GM12878 (cell line): ENCODE data around the gene ZNF532. TPM values are rescaled to one million over a fixed set of nuclear protein-coding genes. Genes with fewer than 3 reads are reported as not detected.

Experiments
- ATAC-seq: fragments of 200-7000 bp; cut with Tn5 transposase; 3 replicates; pipeline ENCODE4 v1.9.1; 2020; ENCODE audit warnings: mild to moderate bottlenecking, moderate library complexity
- BruUV-seq: library from RNA; stranded (reverse); fragments of 400-500 nt; replicated peaks from 2 replicates; lab custom pipeline; 2021; lab: Mats Ljungman, UMichigan
- CTCF ChIA-PET: fragments of 300-600 bp; sonication (Branson Sonifier 250); formaldehyde crosslinking; extraction: SDS; loops from one replicate; lab custom pipeline; 2021; ENCODE audit warnings: inconsistent platforms; lab: Yijun Ruan, JAX
- POLR2A ChIA-PET: fragments of 350-600 bp; formaldehyde crosslinking; extraction: SDS; loops from one replicate; lab custom pipeline; 2021; ENCODE audit warnings: inconsistent platforms; lab: Charles Lee
- RAD21 ChIA-PET: fragments of 300-600 bp; sonication (Branson Sonifier 250); formaldehyde crosslinking; loops from one replicate; lab custom pipeline; 2023; ENCODE audit warnings: antibody characterized with exemption; ENCODE audit not compliant: unreplicated experiment; lab: Charles Lee
- SMC1A ChIA-PET: fragments of 300-600 bp; sonication (Branson Sonifier 250); formaldehyde crosslinking; loops from one replicate; lab custom pipeline; 2023; ENCODE audit not compliant: unreplicated experiment, uncharacterized antibody; lab: Charles Lee
- DNase-seq: peaks from one replicate; pipeline ENCODE4 v3.0.0-alpha.2; 2011; ENCODE audit warnings: low read depth, low spot score
- FAIRE-seq: peaks from 3 replicates; lab custom pipeline; 2011; peaks lifted over from hg19 to GRCh38; lab: Jason Lieb, UNC
- H2AFZ ChIP-seq: 2 replicates; pipeline ENCODE4 v1.6.0; 2011; ENCODE audit warnings: low read depth, low read length, control low read depth; ENCODE audit not compliant: control insufficient read depth
- H3K27ac ChIP-seq: 2 replicates; pipeline ENCODE4 v1.5.1; 2011; ENCODE audit warnings: control low read depth; ENCODE audit not compliant: control insufficient read depth, insufficient read depth
- H3K27me3 ChIP-seq, 2 experiments: replicated peaks in 1 of 2; 2 replicates each; pipeline versions ENCODE4 v1.6.0 to v1.6.1; 2011; ENCODE audit warnings: low read length in 1 of 2; ENCODE audit not compliant: control insufficient read depth in 2 of 2, insufficient read depth in 2 of 2
- H3K36me3 ChIP-seq, 2 experiments: 2 replicates each; pipeline ENCODE4 v1.5.1; 2011; ENCODE audit warnings: low read length in 1 of 2; ENCODE audit not compliant: control insufficient read depth in 2 of 2, insufficient read depth in 2 of 2
- H3K4me1 ChIP-seq: 2 replicates; pipeline ENCODE4 v1.6.1; 2011; ENCODE audit warnings: mild to moderate bottlenecking, low read length, moderate library complexity, mixed read lengths; ENCODE audit not compliant: control insufficient read depth, insufficient read depth
- H3K4me2 ChIP-seq: 2 replicates; pipeline ENCODE4 v1.6.0; 2011; ENCODE audit warnings: control low read depth; ENCODE audit not compliant: control insufficient read depth, insufficient read depth
- H3K4me3 ChIP-seq: fragments of 200-600 bp; sonication (generic); 2 replicates; pipeline ENCODE4 v1.5.1; 2016
- H3K79me2 ChIP-seq: 2 replicates; pipeline ENCODE4 v1.6.0; 2011; ENCODE audit warnings: low read length; ENCODE audit not compliant: control insufficient read depth, insufficient read depth
- H3K9ac ChIP-seq: 2 replicates; pipeline ENCODE4 v1.8.0; 2011; ENCODE audit warnings: low read length, control low read depth, mixed read lengths; ENCODE audit not compliant: control insufficient read depth, insufficient read depth
- H3K9me3 ChIP-seq: replicated peaks from 3 replicates; pipeline ENCODE4 v1.5.1; 2011; ENCODE audit warnings: mild to moderate bottlenecking, low read length; ENCODE audit not compliant: control insufficient read depth, insufficient read depth
- H4K20me1 ChIP-seq: 2 replicates; pipeline ENCODE4 v1.6.0; 2011; ENCODE audit not compliant: control insufficient read depth, insufficient read depth
- BHLHE40 ChIP-seq, 2 experiments: fragments of 450-650 bp in 1 of 2; IDR thresholded peaks; 2 replicates each; pipeline ENCODE4 v1.6.1; 2011 to 2017; ENCODE audit warnings: low read depth in 2 of 2, borderline replicate concordance in 1 of 2, improper control_type of control experiment in 1 of 2, low read length in 1 of 2, mild to moderate bottlenecking in 1 of 2
- CHD4 ChIP-seq: fragments of 200-600 bp; sonication (generic); IDR thresholded peaks from 2 replicates; pipeline ENCODE4 v1.6.1; 2016; ENCODE audit warnings: mild to moderate bottlenecking
- EED ChIP-seq: sonication (generic); IDR thresholded peaks from 2 replicates; pipeline ENCODE4 v1.6.1; 2016; ENCODE audit warnings: antibody characterized with exemption, low read depth
- EGR1 ChIP-seq, 2 experiments: IDR thresholded peaks; 1 replicate in 1 of 2; 2 replicates in 1 of 2; pipeline ENCODE4 v1.6.1; 2011 to 2012; ENCODE audit warnings: low read depth in 2 of 2, low read length in 2 of 2, borderline replicate concordance in 1 of 2, mild to moderate bottlenecking in 1 of 2, moderate library complexity in 1 of 2
- MTA2 ChIP-seq: fragments of 450-650 bp; IDR thresholded peaks from 2 replicates; pipeline ENCODE4 v1.6.1; 2016; ENCODE audit warnings: low read depth, mild to moderate bottlenecking, moderate library complexity
- NR2C2 ChIP-seq: IDR thresholded peaks from 2 replicates; pipeline ENCODE4 v1.6.1; 2011; ENCODE audit warnings: borderline replicate concordance, low read depth; ENCODE audit not compliant: control insufficient read depth, insufficient read length
- REST ChIP-seq: IDR thresholded peaks from 2 replicates; pipeline ENCODE4 v1.6.1; 2012; ENCODE audit warnings: mild to moderate bottlenecking, low read depth, low read length
- RUNX3 ChIP-seq: IDR thresholded peaks from 2 replicates; pipeline ENCODE4 v1.6.1; 2012; ENCODE audit warnings: low read length, inconsistent platforms
- SREBF1 ChIP-seq: IDR thresholded peaks from 2 replicates; pipeline ENCODE4 v1.6.1; 2012; ENCODE audit warnings: mild to moderate bottlenecking, low read length
- YY1 ChIP-seq: IDR thresholded peaks from 2 replicates; pipeline ENCODE4 v1.6.1; 2011; ENCODE audit warnings: low read depth, mild to moderate bottlenecking, low read length
- ZNF687 ChIP-seq: fragments of 450-650 bp; IDR thresholded peaks from 2 replicates; pipeline ENCODE4 v1.6.1; 2017; ENCODE audit warnings: mild to moderate bottlenecking, moderate library complexity
- WGBS: methylation state at CpG from one replicate; pipeline ENCODE4 v1.1.6; 2016; ENCODE audit warnings: low lambda C conversion rate; ENCODE audit not compliant: insufficient replicate concordance, insufficient coverage; ENCODE audit errors: missing lambda C conversion rate; 5-methylcytosine and 5-hydroxymethylcytosine counted together
- in situ Hi-C: fragments of 300-500 bp; cut with MboI; formaldehyde crosslinking; loops from 9 replicates; pipeline ENCODE4 v1.14.3; 2018; ENCODE audit warnings: mixed read lengths
- intact Hi-C: fragments of 100-400 bp; cut with micrococcal nuclease; formaldehyde crosslinking; loops from one replicate; pipeline ENCODE4 v1.14.2; 2022; ENCODE audit not compliant: unreplicated experiment
- polyA plus RNA-seq, 11 experiments: library from polyadenylated mRNA; depleted of rRNA in 4 of 11; unstranded in 6 of 11; stranded (reverse) in 5 of 11; fragments of >200 nt; fragmentation: Nextera tagmentation in 4 of 11; fragmentation: Illumina TruSeq in 1 of 11; extraction: Ambion mirVana in 4 of 11; extraction: Trizol in 1 of 11; gene quantifications; 1 replicate in 1 of 11; 2 replicates in 10 of 11; pipeline versions ENCODE4 v1.2.1 to v1.2.3, GENCODE V29; 2011 to 2016; ENCODE audit warnings: inconsistent platforms in 2 of 11, missing spikeins in 2 of 11, low read depth in 1 of 11
- total RNA-seq, 4 experiments: library from RNA; depleted of rRNA in 3 of 4; stranded (reverse); fragments of >200 nt in 3 of 4; fragmentation: Illumina TruSeq in 1 of 4; extraction: Trizol in 1 of 4; gene quantifications; 2 replicates each; pipeline versions ENCODE4 v1.2.1 to v1.2.3, GENCODE V29; 2013 to 2021

The ZNF532 gene
- total and polyA plus RNA-seq, 10 of the 15 experiments (the other 5 are each of a cell fraction or from before 2014, with no cell fraction given): 0.44 to 3.4 (median 1.4) TPM

GRCh38 chr18:59011786-59012185 lies 147.1 kb downstream of the ZNF532 start (continued):
- TF ChIP-seq CHD4: no peak
- no peak for TF ChIP-seq SREBF1

- no peak for DNase-seq
- SMC1A ChIA-PET: interaction anchor here (0.6 to 6.2 kb wide), 14 partner anchors 9 to 474 kb away, joined by 3 to 33 read pairs (median 4); no protein-coding TSS in a partner anchor
- intact Hi-C loops: no loop called here
- H3K4me3 ChIP-seq: no peak overlapping the region
- no peaks in the 10 kb centered on the region for H3K79me2 ChIP-seq
- H3K27ac ChIP-seq: no peak overlapping the region
- ATAC-seq: peak; percentile 86
- FAIRE-seq: peak; percentile 7
- no peak overlapping the region; the same call in 1 of the 2 replicates for H3K9ac ChIP-seq
- peak overlapping the region; percentile 62 for H2AFZ ChIP-seq
- no TSS peak for BruUV-seq
- no peaks in the 10 kb centered on the region for H4K20me1 ChIP-seq
- peaks cover 22% of the 10 kb centered on the region for H3K4me1 ChIP-seq
- peaks cover 4% of the 10 kb centered on the region; the same call in 2 of the 3 replicates for H3K9me3 ChIP-seq
- CTCF ChIA-PET: interaction anchor here (0.8 to 1.8 kb wide), 4 partner anchors 9 to 57 kb away, joined by 3 to 5 read pairs (median 4); no protein-coding TSS in a partner anchor
- RAD21 ChIA-PET: interaction anchor here (1.0 to 1.5 kb wide), 7 partner anchors 8 to 355 kb away, joined by 3 to 5 read pairs (median 3); no protein-coding TSS in a partner anchor
- H3K4me2 ChIP-seq: peak overlapping the region; percentile 51
- no peaks in the 10 kb centered on the region for H3K36me3 ChIP-seq
- TF ChIP-seq REST (no peak), YY1 (peak; percentile 42; the same call in 1 of the 2 replicates), ZNF687 (0 out of 2 replicates have a peak, but pooled peaks have one; percentile 32), EGR1 (IDR thresholded peaks at IDR 0.05; ENCODE audit: borderline replicate concordance in 1 of 2, low read depth in 2 of 2, low read length in 2 of 2) (no peak), BHLHE40 (IDR thresholded peaks at IDR 0.05; ENCODE audit: borderline replicate concordance in 1 of 2, low read depth in 2 of 2, low read length in 1 of 2) (peak in 1 of 2 experiments; percentile 27; a peak in 1 of 4 replicates), NR2C2 (no peak), EED (0 out of 2 replicates have a peak, but pooled peaks have one; percentile 23), RUNX3 (peak; percentile 79), MTA2 (peak; percentile 18; the same call in 1 of the 2 replicates)
- in situ Hi-C loops: no loop called here
- WGBS: 36% methylated on average over 6 of the region's 6 CpGs
- H3K27me3 ChIP-seq: no peaks in the 10 kb centered on the region
- POLR2A ChIA-PET: interaction anchor here (0.7 kb wide), 1 partner anchor 43 kb away, joined by 3 read pairs; no protein-coding TSS in a partner anchor
These were observed 148.4 kb downstream of the ZNF532 start for GRCh38 chr18:59012815-59013705.
